ENCODE results near the gene SEMA5B.

DNA sequence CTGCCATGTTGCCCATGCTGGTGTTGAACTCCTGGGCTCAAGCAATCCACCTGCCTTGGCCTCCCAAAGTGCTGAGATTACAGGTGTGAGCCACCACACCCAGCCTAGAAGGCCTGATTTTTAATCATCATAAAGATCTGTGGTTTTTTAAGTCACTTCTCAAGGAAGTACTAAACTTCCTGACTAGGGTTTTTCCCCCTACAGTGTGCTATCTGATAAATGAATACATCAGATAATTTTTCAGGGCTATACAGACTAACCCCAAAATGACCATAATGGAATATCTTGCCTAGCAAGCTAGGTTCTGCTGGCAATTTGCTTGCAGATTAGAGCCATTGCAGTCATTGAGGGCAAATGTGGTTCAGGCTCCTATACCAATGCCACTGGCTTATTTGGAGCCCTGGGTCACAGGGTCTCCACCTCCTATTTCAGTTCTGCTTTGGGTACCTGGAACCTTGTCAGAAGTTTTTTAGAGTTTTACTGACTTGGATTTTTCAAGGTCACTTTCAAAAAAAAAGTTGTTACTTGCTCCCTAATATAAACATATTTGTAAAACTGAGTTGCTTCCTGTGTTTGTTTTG, 151.9 kb downstream of the SEMA5B start:
- TF ChIP-seq BHLHE40 (IDR thresholded peaks at IDR 0.05; ENCODE audit: borderline replicate concordance) (no peak), HDGF (IDR thresholded peaks at IDR 0.05; ENCODE audit: borderline replicate concordance) (no peak), TARDBP (IDR thresholded peaks at IDR 0.05) (no peak)

Measured in HEK293T (cell line).